Stimulated activated CD4-positive, alpha-beta T cell treated with anti-CD3 and anti-CD28 coated beads, Interleukin-1b, Interleukin-23, amount 100 ng/mL, for 24 hours (primary cell): ENCODE results near the gene CHRNG.
"Not testable (repeated sequence)": the region's sequence is repeated elsewhere in the genome, so short reads cannot be mapped to it uniquely, and the experiment has no call there.

Experiments used
- DNase-seq, 4 experiments: peaks; one replicate each; pipeline ENCODE4 v3.0.0-alpha.2; 2020; ENCODE audit warnings: low read depth in 4 of 4, low spot score in 1 of 4

CHRNG gene

GRCh38 chr2:232526372-232526941 lies 13.0 kb upstream of the CHRNG start:
- DNase-seq = no peak

- no peak for DNase-seq
These were observed 11.5 kb upstream of the CHRNG start for GRCh38 chr2:232527905-232528470.

- no peak for DNase-seq
These were observed 10.6 kb upstream of the CHRNG start for GRCh38 chr2:232528746-232529460.

GRCh38 chr2:232529806-232530547 lies 9.5 kb upstream of the CHRNG start:
- DNase-seq = no peak

- DNase-seq = no peak
These were observed 8.7 kb upstream of the CHRNG start for GRCh38 chr2:232530626-232531260.

GRCh38 chr2:232532419-232532818 lies 7.1 kb upstream of the CHRNG start:
- DNase-seq = no peak

- not testable (repeated sequence) for DNase-seq
These were observed 6.7 kb upstream of the CHRNG start for GRCh38 chr2:232532821-232533220.

GRCh38 chr2:232533944-232534710 lies 5.4 kb upstream of the CHRNG start:
- no peak for DNase-seq

GRCh38 chr2:232534940-232535651 lies 4.4 kb upstream of the CHRNG start:
- DNase-seq = no peak

GRCh38 chr2:232535761-232536530 lies 3.5 kb upstream of the CHRNG start:
- DNase-seq = no peak

- DNase-seq = no peak
These were observed 2.4 kb upstream of the CHRNG start for GRCh38 chr2:232537079-232537478.

- no peak for DNase-seq
These were observed 2.0 kb upstream of the CHRNG start for GRCh38 chr2:232537499-232537898.

- no peak for DNase-seq
These were observed 821 bp upstream of the CHRNG start for GRCh38 chr2:232538671-232539070.

GRCh38 chr2:232540441-232541041 lies 1.0 kb downstream of the CHRNG start:
- DNase-seq = no peak

- no peak for DNase-seq
These were observed 1.9 kb downstream of the CHRNG start for GRCh38 chr2:232541195-232541960.

GRCh38 chr2:232541961-232542714 lies 2.6 kb downstream of the CHRNG start:
- DNase-seq = no peak

- DNase-seq = no peak
These were observed 3.4 kb downstream of the CHRNG start for GRCh38 chr2:232542715-232543467.
